ENCODE data around the gene PIK3R3.

DNA sequence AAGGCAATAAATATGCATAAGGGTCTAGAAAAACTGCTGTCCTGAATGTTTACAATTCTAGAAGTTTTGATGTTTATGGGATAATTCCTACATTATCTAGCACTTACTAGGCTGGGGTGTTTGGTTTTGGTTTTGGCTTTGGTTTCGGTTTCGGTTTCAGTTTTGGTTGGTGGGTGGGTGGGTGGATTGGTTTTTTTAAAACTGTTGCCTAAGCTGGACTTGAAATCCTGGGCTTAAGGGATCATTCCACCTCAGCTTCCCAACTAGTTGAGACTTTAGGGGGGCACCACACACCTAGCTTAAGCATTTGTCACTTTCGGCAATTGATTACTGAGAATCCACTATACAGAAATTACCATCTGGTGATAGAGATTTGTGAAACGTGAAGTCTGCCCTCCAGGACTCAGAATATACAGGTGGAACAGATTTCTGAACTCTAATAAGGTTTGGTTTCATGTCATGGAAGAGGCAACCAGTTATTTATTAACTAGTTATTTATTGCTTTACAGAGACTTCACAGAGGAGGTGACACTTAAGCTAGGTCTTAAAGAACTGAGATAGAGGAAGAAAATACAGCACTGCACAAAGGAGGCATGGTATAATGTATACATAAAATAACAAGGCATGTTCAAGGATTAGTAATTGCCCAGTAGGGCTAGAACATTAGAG is 69.6 kb downstream of the PIK3R3 start:
- TF ChIP-seq POLR2A (IDR thresholded peaks at IDR 0.05; ENCODE audit: low read depth, low read length) (no peak), TAF1 (IDR thresholded peaks at IDR 0.05; ENCODE audit: borderline replicate concordance, low read depth, low read length) (no peak), POLR2AphosphoS5 (IDR thresholded peaks at IDR 0.05; ENCODE audit: low read depth, low read length) (no peak)

Measured in GM12892 (cell line).